Fibroblast of skin of abdomen (primary cell): ENCODE results near the gene MINDY3.
"Not testable (repeated sequence)": the region's sequence is repeated elsewhere in the genome, so short reads cannot be mapped to it uniquely, and the experiment has no call there.

Source experiments
- DNase-seq: peaks from one replicate; pipeline ENCODE4 v3.0.0-alpha.2; 2013

MINDY3 gene

GRCh38 chr10:15856328-15857015 lies 3.8 kb downstream of the MINDY3 start:
- DNase-seq: no peak

- DNase-seq: no peak
Observed at GRCh38 chr10:15853800-15854199, 6.5 kb downstream of the MINDY3 start.

GRCh38 chr10:15852111-15852557 lies 8.2 kb downstream of the MINDY3 start:
- DNase-seq: no peak

- not testable (repeated sequence) for DNase-seq
Observed at GRCh38 chr10:15850337-15850978, 9.8 kb downstream of the MINDY3 start.

- DNase-seq: no peak
Observed at GRCh38 chr10:15849316-15849715, 11.0 kb downstream of the MINDY3 start.

- no peak for DNase-seq
Observed at GRCh38 chr10:15847481-15847880, 12.8 kb downstream of the MINDY3 start.

- no peak for DNase-seq
Observed at GRCh38 chr10:15844517-15844916, 15.8 kb downstream of the MINDY3 start.

- no peak for DNase-seq
Observed at GRCh38 chr10:15843695-15844094, 16.6 kb downstream of the MINDY3 start.

GRCh38 chr10:15842556-15843169 lies 17.6 kb downstream of the MINDY3 start:
- peak; percentile 5 for DNase-seq

GRCh38 chr10:15841696-15842095 lies 18.6 kb downstream of the MINDY3 start:
- no peak for DNase-seq

- no peak for DNase-seq
Observed at GRCh38 chr10:15836807-15837206, 23.5 kb downstream of the MINDY3 start.

GRCh38 chr10:15829495-15829894 lies 30.8 kb downstream of the MINDY3 start:
- no peak for DNase-seq

GRCh38 chr10:15824498-15824897 lies 35.8 kb downstream of the MINDY3 start:
- DNase-seq: peak; percentile 10

- no peak for DNase-seq
Observed at GRCh38 chr10:15822131-15822530, 38.2 kb downstream of the MINDY3 start.

- peak; percentile 5 for DNase-seq
Observed at GRCh38 chr10:15821046-15821683, 39.1 kb downstream of the MINDY3 start.

GRCh38 chr10:15817409-15818046 lies 42.8 kb downstream of the MINDY3 start:
- DNase-seq: no peak

- no peak for DNase-seq
Observed at GRCh38 chr10:15815242-15815885, 44.9 kb downstream of the MINDY3 start.

GRCh38 chr10:15814565-15814964 lies 45.7 kb downstream of the MINDY3 start:
- DNase-seq: no peak

GRCh38 chr10:15813415-15813814 lies 46.9 kb downstream of the MINDY3 start:
- DNase-seq: peak; percentile 4

- no peak for DNase-seq
Observed at GRCh38 chr10:15809450-15809849, 50.9 kb downstream of the MINDY3 start.

- DNase-seq: no peak
Observed at GRCh38 chr10:15808204-15808797, 52.0 kb downstream of the MINDY3 start.
